T-helper 17 cell (primary cell): ENCODE data around the gene CACNA1C. TPM values are rescaled to one million over a fixed set of nuclear protein-coding genes. Genes with fewer than 3 reads are reported as not detected.

Experiments used
- ATAC-seq: fragments of 150-1000 bp; cut with Tn5 transposase; 2 replicates; pipeline ENCODE4 v1.10.0; 2021; ENCODE audit warnings: mild to moderate bottlenecking, moderate library complexity
- DNase-seq, 3 donors: peaks; one replicate each; pipeline versions ENCODE4 v3.0.0 to v3.0.0-alpha.2; 2020 to 2021
- H3K9me3 ChIP-seq: one replicate; pipeline ENCODE4 v1.7.0; 2013; ENCODE audit warnings: low read length, mild to moderate bottlenecking; ENCODE audit not compliant: control insufficient read depth, poor library complexity, severe bottlenecking
- H3K27ac Mint-ChIP-seq: one replicate; pipeline ENCODE4 v1.8.0; 2022; ENCODE audit warnings: mild to moderate bottlenecking, moderate library complexity, mixed read lengths
- H3K27me3 Mint-ChIP-seq: one replicate; pipeline ENCODE4 v1.8.0; 2022; ENCODE audit warnings: mixed read lengths
- H3K36me3 Mint-ChIP-seq: one replicate; pipeline ENCODE4 v1.8.0; 2022; ENCODE audit warnings: low read depth, mixed read lengths
- H3K4me1 Mint-ChIP-seq: one replicate; pipeline ENCODE4 v1.8.0; 2022; ENCODE audit warnings: mild to moderate bottlenecking, mixed read lengths
- H3K4me3 Mint-ChIP-seq: one replicate; pipeline ENCODE4 v1.8.0; 2022; ENCODE audit warnings: mild to moderate bottlenecking, moderate library complexity, mixed read lengths
- total RNA-seq, 4 donors: library from RNA in 2 of 4; stranded (reverse) in 2 of 4; gene quantifications; one replicate each; pipeline ENCODE4 v1.2.3 and lab custom pipeline; 2022 to 2026

Gene CACNA1C
- total RNA-seq, 2 donors from 2014 or later = 0.02 to 0.18 TPM

DNA sequence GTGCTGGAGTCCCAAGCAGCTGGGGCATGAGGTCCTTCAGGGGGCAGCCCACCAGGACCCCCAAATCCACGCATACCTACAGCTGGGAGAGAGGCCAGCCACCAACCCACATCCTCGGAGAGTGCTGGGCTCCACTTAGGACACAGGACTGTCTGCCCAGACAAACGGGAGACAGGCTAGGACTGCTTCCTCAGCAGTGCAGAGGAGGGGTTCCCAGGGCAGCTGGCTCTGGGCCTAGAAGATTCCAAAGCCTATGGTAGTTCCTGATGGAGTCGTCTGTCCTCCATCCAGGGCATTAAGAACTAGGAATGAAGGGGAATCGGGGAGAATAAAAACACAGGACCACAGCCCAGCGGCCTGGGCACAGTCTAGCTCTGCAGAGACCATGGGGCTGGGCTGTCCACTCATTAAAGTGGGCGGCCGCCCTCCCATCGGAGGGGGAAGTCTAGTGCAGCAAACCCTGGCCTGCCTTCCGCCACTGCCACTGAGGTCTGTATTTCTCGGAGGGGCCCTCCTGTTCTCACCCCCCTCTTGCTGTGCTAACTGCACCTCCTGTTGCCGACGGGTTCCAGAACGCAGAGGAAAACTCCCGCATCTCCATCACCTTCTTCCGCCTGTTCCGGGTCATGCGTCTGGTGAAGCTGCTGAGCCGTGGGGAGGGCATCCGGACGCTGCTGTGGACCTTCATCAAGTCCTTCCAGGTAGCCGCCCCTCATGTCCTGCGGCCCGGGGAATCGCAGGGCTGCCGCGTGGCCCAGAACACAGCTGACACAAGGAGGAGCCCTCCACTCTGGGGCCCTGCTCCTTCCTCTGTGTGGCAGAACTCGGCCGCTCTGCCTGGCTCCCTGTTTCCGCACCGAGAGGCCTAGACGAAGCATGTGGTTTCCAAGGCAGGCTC, 598.5 kb downstream of the CACNA1C start:
- Mint-ChIP-seq H3K4me3 (no peak overlapping the region), H3K27ac (no peak overlapping the region), H3K27me3 (peaks cover 49% of the 10 kb centered on the region), H3K36me3 (no peaks in the 10 kb centered on the region), H3K4me1 (no peaks in the 10 kb centered on the region)
- ATAC-seq (no peak), DNase-seq (no peak)
- no peaks in the 10 kb centered on the region for H3K9me3 ChIP-seq

DNA sequence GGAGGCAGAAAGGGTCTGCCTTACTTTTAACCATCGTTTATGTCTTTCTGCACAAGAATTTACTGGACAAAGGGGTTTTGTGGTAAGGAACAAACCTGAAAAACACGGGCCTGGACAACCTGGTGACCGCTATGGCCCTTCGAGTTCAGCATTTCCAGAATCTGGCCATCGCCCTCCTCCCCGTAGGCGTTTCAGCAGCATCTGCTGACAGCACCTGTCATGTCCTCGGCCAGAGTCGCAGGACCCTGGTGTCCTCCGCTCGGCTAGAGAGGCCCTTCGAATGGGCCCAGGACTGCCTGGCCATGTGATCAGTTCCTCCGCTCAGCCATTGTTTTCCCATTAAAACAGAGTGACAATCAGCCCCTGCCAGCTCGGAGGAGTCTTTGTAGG, 599.2 kb downstream of the CACNA1C start:
- ATAC-seq = no peak
- Mint-ChIP-seq H3K27ac (no peak overlapping the region), H3K27me3 (peaks cover 42% of the 10 kb centered on the region), H3K4me3 (no peak overlapping the region), H3K4me1 (no peaks in the 10 kb centered on the region), H3K36me3 (no peaks in the 10 kb centered on the region)
- no peaks in the 10 kb centered on the region for H3K9me3 ChIP-seq
- no peak for DNase-seq

DNA sequence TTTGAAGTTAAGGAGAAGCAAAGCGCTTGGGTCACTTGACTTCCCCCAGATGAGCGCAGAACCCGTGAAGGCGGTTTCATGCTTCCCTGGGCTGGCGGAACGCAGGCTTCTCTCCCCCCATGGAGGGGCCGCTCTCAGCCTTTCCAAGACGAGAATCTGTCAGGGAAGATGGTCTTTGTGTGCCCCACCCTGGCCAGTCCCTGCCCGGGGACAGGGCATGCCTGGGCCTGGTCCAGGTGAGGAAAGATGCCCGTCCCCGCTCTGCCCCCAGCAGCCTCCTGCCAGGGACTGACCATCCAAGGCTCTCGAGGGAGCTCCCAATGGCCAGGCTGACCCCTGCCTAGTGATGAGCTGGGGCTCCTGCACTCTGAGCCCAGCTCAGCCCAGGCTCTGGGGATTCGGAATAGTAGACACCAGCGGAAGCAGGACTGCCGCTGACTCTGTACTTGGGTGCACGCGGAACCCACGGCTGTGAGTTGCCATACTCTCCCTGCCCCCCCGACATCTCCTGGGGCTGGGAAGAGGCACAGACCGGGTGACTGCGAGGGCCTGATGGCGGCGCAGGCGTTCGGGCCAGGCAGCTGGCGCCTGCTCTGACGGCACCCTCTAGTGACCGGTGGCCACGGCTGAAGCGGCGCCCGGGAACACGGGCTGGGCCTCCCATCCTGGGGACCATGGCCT, 599.8 kb downstream of the CACNA1C start:
- no peaks in the 10 kb centered on the region for H3K9me3 ChIP-seq
- Mint-ChIP-seq H3K27me3 (peaks cover 37% of the 10 kb centered on the region), H3K4me3 (no peak overlapping the region), H3K27ac (no peak overlapping the region), H3K36me3 (no peaks in the 10 kb centered on the region), H3K4me1 (no peaks in the 10 kb centered on the region)
- no peak for DNase-seq
- no peak for ATAC-seq

DNA sequence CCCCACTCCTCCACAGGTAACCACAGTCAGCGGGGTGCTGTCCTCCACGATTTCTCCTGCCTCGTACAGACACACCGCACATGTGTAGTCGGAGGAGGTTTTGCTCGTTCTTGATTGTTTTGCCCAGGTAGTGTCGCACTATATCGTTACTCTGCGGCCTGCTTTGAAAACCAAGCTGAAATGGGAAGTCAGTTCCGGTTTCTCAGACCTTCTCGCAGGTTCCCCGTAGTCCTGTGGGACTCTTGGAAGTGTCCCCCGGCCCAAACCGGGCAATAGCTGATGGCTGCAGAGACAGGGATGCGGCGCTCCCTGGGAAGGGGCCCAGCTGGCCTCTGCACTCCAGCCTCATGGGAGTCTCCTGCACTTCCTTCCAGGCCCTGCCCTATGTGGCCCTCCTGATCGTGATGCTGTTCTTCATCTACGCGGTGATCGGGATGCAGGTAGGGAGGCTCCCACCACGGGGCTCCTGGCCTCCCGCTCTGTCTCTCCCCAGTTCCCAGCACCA, 600.7 kb downstream of the CACNA1C start:
- Mint-ChIP-seq H3K4me1 (no peaks in the 10 kb centered on the region), H3K27me3 (peaks cover 30% of the 10 kb centered on the region), H3K4me3 (no peak overlapping the region), H3K36me3 (no peaks in the 10 kb centered on the region), H3K27ac (no peak overlapping the region)
- no peak for ATAC-seq
- no peaks in the 10 kb centered on the region for H3K9me3 ChIP-seq
- DNase-seq = no peak

DNA sequence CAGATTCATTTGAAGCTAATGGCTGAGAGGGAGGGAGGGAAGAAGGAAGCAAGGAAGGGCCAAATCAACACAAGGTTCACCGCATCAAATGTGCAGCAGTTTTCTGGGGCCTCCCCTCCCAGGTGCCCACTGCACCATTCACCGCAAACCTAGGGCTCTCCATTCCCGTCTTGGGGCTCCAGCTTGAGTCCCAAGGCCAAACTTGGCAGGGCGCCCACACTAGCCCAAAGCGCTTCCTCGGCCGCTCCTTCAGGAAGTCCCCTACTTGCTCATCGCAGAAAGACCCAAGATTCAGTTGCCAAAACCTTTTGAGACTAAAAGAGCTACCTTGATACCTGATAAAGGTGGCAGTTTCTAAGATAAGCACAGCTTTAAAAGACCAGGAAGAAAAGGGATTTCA, 601.5 kb downstream of the CACNA1C start:
- Mint-ChIP-seq H3K27ac (no peak overlapping the region), H3K36me3 (no peaks in the 10 kb centered on the region)

DNA sequence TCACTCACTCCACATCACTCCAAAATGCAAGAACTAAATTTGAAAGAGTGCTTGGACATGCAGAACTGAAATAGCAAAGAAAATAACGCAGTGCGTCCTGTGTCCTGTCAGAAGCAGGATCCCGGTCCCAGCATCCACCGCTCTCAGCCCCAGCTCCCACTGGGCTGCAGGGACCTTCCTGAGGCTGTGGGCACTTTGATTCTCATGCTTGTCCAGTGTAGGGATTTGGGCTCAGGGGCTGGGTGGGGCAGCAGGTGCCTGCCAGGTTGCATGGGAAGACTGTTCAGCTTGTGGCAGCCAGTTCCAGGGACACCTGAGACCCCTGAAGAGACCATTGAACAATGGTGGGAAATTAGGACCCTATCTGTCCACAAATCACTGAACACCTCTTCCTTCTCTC, 602.0 kb downstream of the CACNA1C start:
- H3K36me3 Mint-ChIP-seq = no peaks in the 10 kb centered on the region
- no peaks in the 10 kb centered on the region for H3K9me3 ChIP-seq
- H3K27ac Mint-ChIP-seq = no peak overlapping the region
- ATAC-seq = no peak
- peaks cover 20% of the 10 kb centered on the region for H3K27me3 Mint-ChIP-seq
- H3K4me1 Mint-ChIP-seq = no peaks in the 10 kb centered on the region
- no peak overlapping the region for H3K4me3 Mint-ChIP-seq
- DNase-seq = no peak

More for the DNA sequence above, 601.5 kb downstream of the CACNA1C start:
- H3K4me3 Mint-ChIP-seq = no peak overlapping the region
- no peaks in the 10 kb centered on the region for H3K4me1 Mint-ChIP-seq
- no peaks in the 10 kb centered on the region for H3K9me3 ChIP-seq
- DNase-seq (no peak), ATAC-seq (no peak)
- peaks cover 24% of the 10 kb centered on the region for H3K27me3 Mint-ChIP-seq

DNA sequence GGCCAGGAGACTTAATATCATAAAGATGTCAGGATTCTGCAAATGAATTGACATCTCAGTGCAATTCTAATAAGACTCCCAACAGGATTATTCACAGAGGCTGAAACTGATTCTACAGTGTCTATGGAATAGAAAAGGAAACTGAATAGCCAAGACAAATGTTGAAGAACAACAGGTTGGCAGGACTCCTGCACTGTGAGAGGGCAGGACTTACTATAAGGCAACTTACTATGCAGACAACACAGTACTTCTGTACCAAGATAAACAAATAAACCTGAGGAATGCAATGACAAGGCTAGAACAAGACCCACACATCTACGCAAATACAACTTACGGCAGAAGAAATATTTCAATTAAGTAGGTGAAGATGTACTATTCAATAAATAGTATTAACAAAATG, 609.7 kb downstream of the CACNA1C start:
- no peak for ATAC-seq

DNA sequence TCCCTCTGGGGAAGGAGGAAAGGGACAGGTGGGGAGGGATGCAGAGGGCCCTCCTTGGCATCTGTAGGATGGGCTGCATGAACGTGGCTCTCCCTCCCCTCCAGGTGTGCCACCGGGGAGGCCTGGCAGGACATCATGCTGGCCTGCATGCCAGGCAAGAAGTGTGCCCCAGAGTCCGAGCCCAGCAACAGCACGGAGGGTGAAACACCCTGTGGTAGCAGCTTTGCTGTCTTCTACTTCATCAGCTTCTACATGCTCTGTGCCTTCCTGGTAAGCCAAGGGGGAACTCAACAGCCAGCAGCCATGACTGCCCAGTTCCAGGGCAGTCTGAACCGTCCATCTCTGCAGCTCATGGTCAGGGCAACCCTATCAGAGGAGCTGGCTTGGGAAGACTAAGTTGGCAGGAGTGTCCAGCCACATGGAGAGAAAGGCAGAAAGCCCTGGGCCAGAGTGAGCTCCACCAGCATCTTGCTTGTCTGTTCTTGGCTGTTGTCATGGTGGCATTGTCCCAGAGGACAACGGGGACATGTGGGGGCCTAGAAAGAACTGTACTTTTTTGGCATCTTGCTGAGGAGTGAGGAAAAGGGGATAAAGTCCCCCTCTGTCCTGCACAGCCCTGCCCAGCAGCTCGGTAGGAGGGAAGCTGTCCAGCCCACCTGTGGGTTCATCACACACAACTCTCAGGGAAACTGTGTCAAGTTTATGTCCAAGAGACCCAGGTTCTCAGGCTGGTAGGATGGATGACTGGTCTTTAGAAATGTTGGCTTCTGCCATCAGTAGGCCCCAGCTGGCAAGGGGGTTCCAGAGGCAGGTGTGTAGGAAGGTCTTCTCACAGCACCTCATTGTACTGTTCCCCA, 612.2 kb downstream of the CACNA1C start:
- H3K4me3 Mint-ChIP-seq = no peak overlapping the region
- no peaks in the 10 kb centered on the region for H3K27me3 Mint-ChIP-seq
- no peak for DNase-seq

More for the DNA sequence above, 609.7 kb downstream of the CACNA1C start:
- DNase-seq = no peak
- H3K4me3 Mint-ChIP-seq = no peak overlapping the region
- H3K9me3 ChIP-seq = no peaks in the 10 kb centered on the region
- no peaks in the 10 kb centered on the region for H3K4me1 Mint-ChIP-seq
- no peak overlapping the region for H3K27ac Mint-ChIP-seq
- no peaks in the 10 kb centered on the region for H3K36me3 Mint-ChIP-seq
- no peaks in the 10 kb centered on the region for H3K27me3 Mint-ChIP-seq

DNA sequence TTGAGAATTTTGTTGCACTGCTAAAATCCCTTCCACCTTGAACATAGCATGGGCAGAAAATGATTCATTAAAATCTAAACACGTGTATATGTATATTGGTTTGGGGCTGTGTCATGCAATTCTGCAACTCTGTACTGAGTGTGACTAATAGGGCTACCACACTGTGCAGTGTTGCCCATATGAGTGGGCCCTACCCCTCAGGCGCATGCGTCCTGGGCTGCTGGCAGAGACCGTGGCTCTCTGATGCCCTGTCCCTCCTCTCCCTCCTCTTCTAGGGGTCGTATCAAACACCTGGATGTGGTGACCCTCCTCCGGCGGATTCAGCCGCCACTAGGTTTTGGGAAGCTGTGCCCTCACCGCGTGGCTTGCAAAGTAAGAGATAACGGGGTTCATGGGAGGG, 613.6 kb downstream of the CACNA1C start:
- Mint-ChIP-seq H3K27ac (no peak overlapping the region), H3K4me1 (no peaks in the 10 kb centered on the region), H3K27me3 (no peaks in the 10 kb centered on the region), H3K36me3 (no peaks in the 10 kb centered on the region), H3K4me3 (no peak overlapping the region)
- no peaks in the 10 kb centered on the region for H3K9me3 ChIP-seq
- DNase-seq = no peak
- ATAC-seq = no peak

More for the DNA sequence above, 612.2 kb downstream of the CACNA1C start:
- no peak for ATAC-seq
- H3K27ac Mint-ChIP-seq = no peak overlapping the region
- no peaks in the 10 kb centered on the region for H3K36me3 Mint-ChIP-seq
- H3K4me1 Mint-ChIP-seq = no peaks in the 10 kb centered on the region
- H3K9me3 ChIP-seq = no peaks in the 10 kb centered on the region

DNA sequence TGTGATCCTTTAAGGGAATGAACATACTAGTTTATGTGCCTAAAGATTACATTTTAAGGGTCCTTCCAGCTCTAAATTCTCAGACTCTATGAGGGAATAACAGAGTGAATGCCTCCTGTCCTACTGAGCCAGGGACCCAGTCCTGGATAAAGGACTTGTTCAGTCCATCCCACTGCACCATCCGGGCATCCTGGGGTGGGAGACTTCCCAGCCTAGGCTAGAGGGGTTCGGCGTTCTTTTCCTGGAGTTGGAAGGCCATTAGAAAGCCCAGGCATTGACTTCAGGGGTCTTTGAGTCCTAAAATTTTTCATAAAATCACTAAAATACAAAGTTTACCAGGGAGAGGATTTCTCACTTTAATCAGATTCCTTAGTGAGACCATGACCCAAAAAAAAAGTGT, 614.1 kb downstream of the CACNA1C start:
- H3K9me3 ChIP-seq = no peaks in the 10 kb centered on the region
- DNase-seq = no peak
- no peak overlapping the region for H3K4me3 Mint-ChIP-seq
- ATAC-seq = no peak
- H3K27ac Mint-ChIP-seq = no peak overlapping the region
- no peaks in the 10 kb centered on the region for H3K27me3 Mint-ChIP-seq
- H3K4me1 Mint-ChIP-seq = no peaks in the 10 kb centered on the region
- no peaks in the 10 kb centered on the region for H3K36me3 Mint-ChIP-seq

DNA sequence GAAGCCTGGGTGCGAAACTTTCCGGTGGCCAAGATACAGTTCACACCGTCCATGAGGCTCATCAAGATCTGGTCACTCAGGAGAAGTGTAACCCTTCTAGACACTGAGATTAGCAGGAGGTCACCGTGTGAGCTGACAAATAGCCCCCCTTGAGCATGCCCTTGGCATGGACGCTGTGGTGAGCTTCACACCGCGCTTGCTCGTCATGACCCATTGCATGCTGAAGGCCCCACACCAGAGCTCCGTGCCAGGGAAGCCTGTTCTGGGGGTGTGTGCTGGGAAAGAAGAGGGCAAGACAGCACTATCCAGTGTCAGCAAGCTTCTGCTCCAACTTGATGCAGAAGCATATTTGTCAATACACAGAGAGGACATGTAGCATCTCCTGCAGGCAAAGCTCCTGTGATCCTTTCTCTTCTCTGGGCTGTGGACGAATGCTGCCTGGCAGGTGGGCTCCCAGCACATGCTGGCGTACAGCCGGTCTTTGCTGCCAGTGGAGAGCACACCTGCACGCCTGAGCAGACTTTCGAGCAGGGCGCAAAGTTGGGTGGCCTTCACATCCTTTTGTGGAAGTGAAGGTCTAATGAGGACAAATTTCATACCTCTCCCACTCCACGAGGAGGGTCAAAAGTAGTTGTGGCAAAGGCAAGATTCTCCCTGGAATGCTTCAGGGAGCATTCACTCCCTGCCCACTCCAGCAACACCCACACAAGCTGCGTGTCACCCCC, 615.1 kb downstream of the CACNA1C start:
- H3K4me3 Mint-ChIP-seq = no peak overlapping the region
- no peaks in the 10 kb centered on the region for H3K9me3 ChIP-seq
- no peaks in the 10 kb centered on the region for H3K27me3 Mint-ChIP-seq
- ATAC-seq = no peak
- no peak overlapping the region for H3K27ac Mint-ChIP-seq
- no peaks in the 10 kb centered on the region for H3K36me3 Mint-ChIP-seq
- no peak for DNase-seq
- no peaks in the 10 kb centered on the region for H3K4me1 Mint-ChIP-seq

DNA sequence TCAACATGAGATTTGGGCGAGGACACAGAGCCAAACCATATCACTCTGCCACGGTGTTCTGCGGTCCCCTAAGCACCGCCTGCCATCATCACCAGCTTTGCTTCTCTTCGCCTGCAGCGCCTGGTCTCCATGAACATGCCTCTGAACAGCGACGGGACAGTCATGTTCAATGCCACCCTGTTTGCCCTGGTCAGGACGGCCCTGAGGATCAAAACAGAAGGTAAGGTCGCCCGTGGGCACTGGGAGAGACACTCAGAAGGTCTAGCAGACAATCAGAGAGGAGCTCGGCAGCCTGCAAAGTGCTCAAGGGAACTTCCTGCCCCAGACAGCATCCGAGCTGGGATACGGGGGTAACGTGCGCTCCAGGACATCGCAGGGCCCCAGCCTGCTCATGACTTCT, 616.0 kb downstream of the CACNA1C start:
- DNase-seq = no peak
- Mint-ChIP-seq H3K27me3 (no peaks in the 10 kb centered on the region), H3K36me3 (no peaks in the 10 kb centered on the region), H3K27ac (no peak overlapping the region), H3K4me1 (no peaks in the 10 kb centered on the region), H3K4me3 (no peak overlapping the region)
- H3K9me3 ChIP-seq = no peaks in the 10 kb centered on the region
- ATAC-seq = no peak
